Brain microvascular endothelial cell (primary cell): ENCODE measurements around the gene MALAT1.
A peak's percentile ranks its signal among the peaks of the same experiment; 100 is the strongest.

ENCODE experiments used
- DNase-seq: peaks from one replicate; pipeline ENCODE4 v3.0.0-alpha.2; 2020
- H3K27ac ChIP-seq: fragments of 250-450 bp; sonication (Bioruptor Pico); 2 replicates; pipeline ENCODE4 v1.5.1; 2020; ENCODE audit warnings: mild to moderate bottlenecking, moderate library complexity
- H3K27me3 ChIP-seq: fragments of 250-450 bp; sonication (Bioruptor Pico); replicated peaks from 2 replicates; pipeline ENCODE4 v1.5.1; 2020; ENCODE audit warnings: mild to moderate bottlenecking
- H3K36me3 ChIP-seq: fragments of 250-450 bp; sonication (Bioruptor Pico); replicated peaks from 2 replicates; pipeline ENCODE4 v1.5.1; 2020; ENCODE audit warnings: mild to moderate bottlenecking
- H3K4me3 ChIP-seq: 2 replicates; pipeline ENCODE4 v1.5.1; 2011; ENCODE audit warnings: low read depth, mild to moderate bottlenecking, control low read depth, low read length, moderate library complexity
- CTCF ChIP-seq: IDR thresholded peaks from 2 replicates; pipeline ENCODE4 v1.5.1; 2011; ENCODE audit warnings: low read depth, mild to moderate bottlenecking, moderate library complexity, low read length, control low read depth, inconsistent platforms; ENCODE audit errors: missing control alignments
- in situ Hi-C: cut with HindIII; loops from 2 replicates; pipeline ENCODE4 v1.10.0; 2017; ENCODE audit warnings: low sequenced_read_pairs, low pct_ligation_motif_present

MALAT1 gene

DNA sequence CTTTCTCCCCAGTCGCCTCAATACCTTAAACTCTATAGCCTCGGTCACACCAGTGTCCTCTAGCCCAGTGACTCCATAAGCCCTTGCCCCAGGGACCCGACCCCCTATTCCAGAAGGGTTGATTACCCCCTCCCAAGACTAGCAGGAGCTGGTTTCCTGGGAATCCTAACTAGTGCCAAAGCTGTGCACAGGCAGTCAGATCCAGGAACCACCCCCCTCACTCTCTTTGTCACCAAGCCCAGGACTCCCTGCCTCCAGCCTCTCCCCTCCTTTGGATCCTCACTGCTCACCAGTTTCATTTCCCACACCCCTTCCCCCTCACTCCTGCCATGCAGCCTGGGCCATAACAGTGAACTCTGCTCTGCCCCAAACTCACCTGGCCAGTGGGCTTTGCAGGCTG lies 49.5 kb downstream of the MALAT1 start:
- Histone ChIP-seq H3K4me3 (no peak overlapping the region), H3K27ac (no peak overlapping the region), H3K36me3 (peaks cover 86% of the 10 kb centered on the region), H3K27me3 (no peaks in the 10 kb centered on the region)
- DNase-seq, result no peak
- no peak for TF ChIP-seq CTCF
- in situ Hi-C loops, result no loop called here

GRCh38 chr11:65549096-65549495 lies 50.3 kb downstream of the MALAT1 start:
- no peak overlapping the region for H3K27ac ChIP-seq
- H3K4me3 ChIP-seq, result no peak overlapping the region
- TF ChIP-seq CTCF, result no peak
- in situ Hi-C loops, result no loop called here
- no peak for DNase-seq
- no peaks in the 10 kb centered on the region for H3K27me3 ChIP-seq
- peaks cover 90% of the 10 kb centered on the region for H3K36me3 ChIP-seq

DNA sequence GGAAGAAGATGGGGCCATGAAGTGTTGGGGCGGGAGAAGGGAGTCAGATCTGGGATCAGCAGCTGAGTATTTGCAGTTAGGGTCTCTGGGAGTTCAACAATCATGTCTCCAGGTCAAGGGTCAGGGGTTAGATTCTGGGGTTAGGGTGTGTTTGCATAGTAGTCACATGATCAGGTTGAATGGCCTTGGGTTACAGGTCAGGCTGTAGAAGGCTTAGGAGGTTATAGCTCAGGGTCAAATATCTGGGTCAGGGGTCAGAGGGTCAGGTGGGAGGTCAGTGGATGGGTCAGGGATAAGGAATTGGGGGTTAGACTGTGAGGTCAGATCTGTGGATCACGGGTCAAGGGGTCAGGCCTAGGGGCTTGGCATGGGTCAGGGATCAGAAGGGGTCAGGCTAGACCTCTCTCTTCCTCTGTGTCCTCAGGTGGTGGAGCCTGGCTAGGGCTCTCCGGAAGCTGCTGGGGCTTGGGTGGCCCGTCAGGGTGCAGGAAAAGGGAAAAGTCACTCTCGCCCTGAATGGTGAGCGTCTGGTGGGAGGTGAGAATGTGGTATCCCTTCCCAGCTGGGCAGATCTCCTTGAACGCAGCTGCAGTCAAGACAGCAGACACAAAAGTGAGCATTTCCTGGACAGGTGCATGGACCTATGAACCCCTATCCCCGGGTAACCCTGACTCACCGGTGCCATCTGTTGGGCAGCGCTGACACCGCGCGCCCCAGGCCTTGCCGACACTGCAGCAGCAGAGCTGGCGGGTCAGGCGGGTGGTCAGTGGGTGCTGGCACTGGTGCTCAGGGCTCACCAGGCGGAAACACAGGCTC lies 52.9 kb downstream of the MALAT1 start:
- in situ Hi-C loops, result no loop called here
- no peak for DNase-seq

DNA sequence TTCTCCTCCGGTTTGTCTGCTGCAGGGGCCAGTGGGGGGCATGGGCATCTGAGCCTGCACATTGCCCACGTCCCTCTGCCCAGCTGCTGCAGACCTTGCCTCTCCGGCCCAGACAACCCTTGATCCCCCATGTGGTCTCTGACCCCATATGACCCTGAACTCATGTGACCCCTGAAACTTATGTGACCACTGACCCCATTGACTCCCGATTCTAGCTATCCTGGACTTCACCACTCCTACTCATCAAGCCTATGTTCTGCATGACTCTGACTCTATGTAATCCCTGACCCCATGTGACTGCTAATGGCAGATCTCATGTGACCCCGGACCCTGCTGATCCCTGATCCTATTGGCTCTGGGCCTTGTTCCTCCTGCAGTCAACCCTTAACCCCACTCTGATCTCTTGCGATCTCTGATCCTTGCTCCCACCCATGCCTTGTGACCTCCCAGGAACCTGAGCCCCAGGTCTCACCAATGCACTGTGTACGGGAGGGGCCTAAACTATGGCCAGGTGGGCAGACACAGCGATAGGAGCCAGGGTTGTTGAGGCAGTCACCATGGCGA lies 53.6 kb downstream of the MALAT1 start:
- TF ChIP-seq CTCF, result no peak
- no peaks in the 10 kb centered on the region for H3K27me3 ChIP-seq
- no peak overlapping the region for H3K27ac ChIP-seq
- in situ Hi-C loops, result no loop called here
- H3K36me3 ChIP-seq, result peaks cover 57% of the 10 kb centered on the region
- no peak overlapping the region for H3K4me3 ChIP-seq
- DNase-seq, result no peak

More for the DNA sequence above, 52.9 kb downstream of the MALAT1 start:
- no peak overlapping the region for H3K27ac ChIP-seq
- H3K4me3 ChIP-seq, result no peak overlapping the region
- H3K36me3 ChIP-seq, result peaks cover 63% of the 10 kb centered on the region
- TF ChIP-seq CTCF, result peak; percentile 66
- no peaks in the 10 kb centered on the region for H3K27me3 ChIP-seq

GRCh38 chr11:65553301-65554001 lies 54.6 kb downstream of the MALAT1 start:
- peaks cover 47% of the 10 kb centered on the region for H3K36me3 ChIP-seq
- H3K27ac ChIP-seq, result no peak overlapping the region
- DNase-seq, result no peak
- no peaks in the 10 kb centered on the region for H3K27me3 ChIP-seq
- TF ChIP-seq CTCF, result no peak
- H3K4me3 ChIP-seq, result no peak overlapping the region
- in situ Hi-C loops, result no loop called here
